Progenitor cell of endocrine pancreas (in vitro differentiated cells): ENCODE data around the gene MAN1A1. TPM values are rescaled to one million over a fixed set of nuclear protein-coding genes. Genes with fewer than 3 reads are reported as not detected.

Experiments used
- DNase-seq: peaks from one replicate; pipeline ENCODE4 v3.0.0; 2021; ENCODE audit warnings: low spot score; ENCODE audit not compliant: unreplicated experiment
- H3K27ac Mint-ChIP-seq: 2 replicates; pipeline ENCODE4 v1.8.0; 2021; ENCODE audit warnings: mild to moderate bottlenecking, moderate library complexity, mixed read lengths
- H3K27me3 Mint-ChIP-seq: 2 replicates; pipeline ENCODE4 v1.8.0; 2021; ENCODE audit warnings: mixed read lengths
- H3K36me3 Mint-ChIP-seq: 2 replicates; pipeline ENCODE4 v1.8.0; 2022; ENCODE audit warnings: mixed read lengths; ENCODE audit not compliant: insufficient read depth
- H3K4me1 Mint-ChIP-seq: 2 replicates; pipeline ENCODE4 v1.8.0; 2021; ENCODE audit warnings: low read depth, mixed read lengths
- H3K4me3 Mint-ChIP-seq: 2 replicates; pipeline ENCODE4 v1.8.0; 2021; ENCODE audit warnings: low read depth, mild to moderate bottlenecking, moderate library complexity, mixed read lengths
- H3K9me3 Mint-ChIP-seq: 2 replicates; pipeline ENCODE4 v1.8.0; 2021; ENCODE audit warnings: low read depth, mixed read lengths
- CTCF ChIP-seq: fragments of 200-600 bp; sonication (generic); IDR thresholded peaks from one replicate; pipeline ENCODE4 v1.5.0; 2021; ENCODE audit warnings: antibody characterized with exemption, mild to moderate bottlenecking; ENCODE audit not compliant: unreplicated experiment
- total RNA-seq: library from RNA; stranded (reverse); gene quantifications from 2 replicates; pipeline ENCODE4 v1.2.1, GENCODE V29; 2021

The MAN1A1 gene
- total RNA-seq, 1 donor from 2014 or later, result 27.6 TPM

- H3K27ac Mint-ChIP-seq, result no peak overlapping the region
- peaks cover 14% of the 10 kb centered on the region for H3K36me3 Mint-ChIP-seq
- TF ChIP-seq CTCF, result no peak
- no peaks in the 10 kb centered on the region for H3K27me3 Mint-ChIP-seq
- no peak for DNase-seq
- peaks cover 10% of the 10 kb centered on the region for H3K9me3 Mint-ChIP-seq
- no peak overlapping the region for H3K4me3 Mint-ChIP-seq
- no peaks in the 10 kb centered on the region for H3K4me1 Mint-ChIP-seq
Measured at GRCh38 chr6:119270545-119270944, 79.0 kb downstream of the MAN1A1 start.

DNA sequence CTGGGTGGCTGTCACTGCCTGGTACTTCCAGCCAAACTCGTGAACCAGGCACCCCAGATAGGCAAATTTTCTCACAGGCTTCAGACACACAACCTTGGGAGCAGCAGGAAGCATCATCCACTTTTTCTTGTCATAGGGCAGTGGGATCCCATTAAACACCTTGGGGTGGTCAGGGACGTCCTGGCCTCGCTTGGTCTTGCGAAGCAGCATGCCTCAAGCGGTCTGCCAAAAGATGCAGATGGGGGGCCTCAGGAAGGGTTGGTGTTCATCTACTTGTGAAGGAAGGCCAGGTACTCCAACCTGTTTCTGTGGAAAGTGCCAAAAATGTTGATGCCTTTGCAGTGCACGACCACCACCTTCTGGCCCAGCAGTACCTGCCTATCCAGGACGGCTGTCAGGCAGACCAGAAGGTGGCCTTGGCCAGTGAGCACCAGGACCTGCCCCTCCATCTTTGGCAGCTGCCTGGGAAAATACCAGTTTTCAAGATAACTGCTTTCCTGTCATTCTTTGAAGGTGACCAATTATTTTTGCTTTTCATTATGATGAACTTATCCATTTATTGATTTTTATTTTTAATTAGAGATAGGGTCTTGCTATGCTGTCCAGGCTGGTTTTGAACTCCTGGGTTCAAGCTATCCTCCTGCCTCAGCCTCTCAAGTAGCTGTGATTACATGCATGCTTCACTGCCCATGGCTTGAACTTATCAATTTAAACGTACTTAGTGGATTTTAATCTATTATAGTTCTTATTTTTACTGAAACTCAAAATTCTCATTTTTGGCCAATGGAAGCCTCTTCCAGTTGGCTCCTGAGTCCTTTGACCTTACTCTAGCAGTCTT, 80.1 kb downstream of the MAN1A1 start:
- H3K4me3 Mint-ChIP-seq, result no peak overlapping the region
- TF ChIP-seq CTCF, result no peak
- H3K4me1 Mint-ChIP-seq, result no peaks in the 10 kb centered on the region
- H3K27me3 Mint-ChIP-seq, result no peaks in the 10 kb centered on the region
- DNase-seq, result no peak
- peaks cover 10% of the 10 kb centered on the region for H3K9me3 Mint-ChIP-seq
- H3K27ac Mint-ChIP-seq, result no peak overlapping the region
- peaks cover 14% of the 10 kb centered on the region for H3K36me3 Mint-ChIP-seq

- Mint-ChIP-seq H3K27ac (no peak overlapping the region), H3K4me1 (no peaks in the 10 kb centered on the region), H3K36me3 (peaks cover 16% of the 10 kb centered on the region), H3K9me3 (peaks cover 12% of the 10 kb centered on the region), H3K27me3 (no peaks in the 10 kb centered on the region), H3K4me3 (no peak overlapping the region)
- no peak for TF ChIP-seq CTCF
- no peak for DNase-seq
Measured at GRCh38 chr6:119267126-119267905, 82.2 kb downstream of the MAN1A1 start.

DNA sequence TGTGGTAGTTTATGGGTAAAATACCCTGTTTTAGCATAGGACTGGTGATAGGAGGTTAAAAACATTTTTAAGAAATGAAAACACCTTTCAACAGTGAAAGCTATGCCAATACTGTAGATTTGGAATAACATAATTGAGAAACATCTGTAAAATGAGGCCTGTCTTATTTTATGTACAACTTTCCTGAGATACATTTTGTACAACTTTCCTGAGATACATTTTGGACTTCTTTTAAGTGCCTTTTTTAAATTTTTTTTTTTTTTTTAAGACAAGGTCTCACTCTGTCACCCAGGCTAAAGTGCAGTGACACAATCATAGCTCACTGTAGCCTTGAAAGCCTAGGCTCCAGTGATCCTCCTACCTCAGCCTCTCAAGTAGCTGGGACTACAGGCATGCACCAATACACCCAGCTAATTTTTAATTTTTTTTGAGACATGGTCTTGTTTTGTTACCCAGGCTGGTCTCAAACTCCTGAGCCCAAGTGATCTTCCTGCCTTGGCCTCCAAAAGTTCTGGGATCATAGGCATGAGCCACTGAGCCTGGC, 84.6 kb downstream of the MAN1A1 start:
- H3K27me3 Mint-ChIP-seq, result no peaks in the 10 kb centered on the region
- peaks cover 7% of the 10 kb centered on the region for H3K9me3 Mint-ChIP-seq
- peaks cover 8% of the 10 kb centered on the region for H3K36me3 Mint-ChIP-seq

More for the DNA sequence above, 84.6 kb downstream of the MAN1A1 start:
- no peak for TF ChIP-seq CTCF
- DNase-seq, result no peak
- H3K4me3 Mint-ChIP-seq, result no peak overlapping the region
- no peak overlapping the region for H3K27ac Mint-ChIP-seq
- H3K4me1 Mint-ChIP-seq, result peaks cover 4% of the 10 kb centered on the region
